HG03095 (cell line): ENCODE measurements around the gene GAPDH.
A peak's percentile ranks its signal among the peaks of the same experiment; 100 is the strongest.
"Not testable (repeated sequence)": the region's sequence is repeated elsewhere in the genome, so short reads cannot be mapped to it uniquely, and the experiment has no call there.

Source experiments
- ATAC-seq: cut with Tn5 transposase; IDR thresholded peaks from one replicate; pipeline ENCODE4 v1.9.1; 2021; ENCODE audit warnings: moderate library complexity; ENCODE audit not compliant: unreplicated experiment

GAPDH gene

GRCh38 chr12:6528539-6529235, 5.6 kb upstream of the GAPDH start:
- no peak for ATAC-seq

GRCh38 chr12:6529291-6529737, 5.0 kb upstream of the GAPDH start:
- ATAC-seq: no peak

DNA sequence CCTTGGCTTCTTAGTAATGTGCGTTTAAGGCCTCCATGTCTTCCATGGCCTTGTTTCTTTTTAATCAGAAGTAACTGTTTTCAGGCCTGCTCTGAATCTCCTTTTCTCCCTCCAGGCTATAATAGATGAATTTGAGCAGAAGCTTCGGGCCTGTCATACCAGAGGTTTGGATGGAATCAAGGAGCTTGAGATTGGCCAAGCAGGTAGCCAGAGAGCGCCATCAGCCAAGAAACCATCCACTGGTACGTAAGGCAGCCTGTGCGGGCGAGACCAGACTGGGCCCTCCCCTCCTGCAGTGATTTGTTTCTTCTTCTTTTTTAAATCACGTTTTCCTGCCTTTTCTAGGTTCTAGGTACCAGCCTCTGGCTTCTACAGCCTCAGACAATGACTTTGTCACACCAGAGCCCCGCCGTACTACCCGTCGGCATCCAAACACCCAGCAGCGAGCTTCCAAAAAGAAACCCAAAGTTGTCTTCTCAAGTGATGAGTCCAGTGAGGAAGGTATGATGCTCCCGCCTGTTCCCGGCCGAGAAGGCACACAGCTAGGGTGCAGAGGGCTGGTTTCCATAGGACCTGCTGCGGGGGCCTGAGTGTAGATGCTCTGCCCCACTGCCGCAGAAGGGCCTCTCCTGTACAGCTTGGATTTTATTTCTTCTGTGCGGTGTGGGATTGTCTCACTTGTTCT, 3.6 kb upstream of the GAPDH start:
- ATAC-seq: no peak

GRCh38 chr12:6532051-6532926, 2.0 kb upstream of the GAPDH start:
- no peak for ATAC-seq

DNA sequence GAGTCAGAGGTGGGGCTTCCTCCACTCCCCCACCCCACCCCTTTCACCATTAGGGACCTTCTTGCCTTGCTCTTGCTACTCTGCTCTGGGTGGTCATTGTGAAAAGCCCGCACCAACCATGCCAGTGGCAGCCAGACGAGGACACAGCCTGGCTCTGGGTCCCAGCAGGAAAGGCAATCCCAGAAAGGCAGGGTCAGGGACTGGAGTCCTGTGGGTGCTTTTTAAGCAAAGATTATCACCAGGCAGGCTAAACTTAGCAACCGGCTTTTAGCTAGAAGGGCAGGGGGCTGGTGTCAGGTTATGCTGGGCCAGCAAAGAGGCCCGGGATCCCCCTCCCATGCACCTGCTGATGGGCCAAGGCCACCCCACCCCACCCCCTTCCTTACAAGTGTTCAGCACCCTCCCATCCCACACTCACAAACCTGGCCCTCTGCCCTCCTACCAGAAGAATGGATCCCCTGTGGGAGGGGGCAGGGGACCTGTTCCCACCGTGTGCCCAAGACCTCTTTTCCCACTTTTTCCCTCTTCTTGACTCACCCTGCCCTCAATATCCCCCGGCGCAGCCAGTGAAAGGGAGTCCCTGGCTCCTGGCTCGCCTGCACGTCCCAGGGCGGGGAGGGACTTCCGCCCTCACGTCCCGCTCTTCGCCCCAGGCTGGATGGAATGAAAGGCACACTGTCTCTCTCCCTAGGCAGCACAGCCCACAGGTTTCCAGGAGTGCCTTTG, 1.2 kb upstream of the GAPDH start:
- no peak for ATAC-seq

- peak; percentile 4 for ATAC-seq
Observed at GRCh38 chr12:6533653-6533922, 729 bp upstream of the GAPDH start.

- no peak for ATAC-seq
Observed at GRCh38 chr12:6534695-6534944, 303 bp downstream of the GAPDH start.

- ATAC-seq: no peak
Observed at GRCh38 chr12:6534945-6535696, 804 bp downstream of the GAPDH start.

- no peak for ATAC-seq
Observed at GRCh38 chr12:6535697-6535946, 1.3 kb downstream of the GAPDH start.

- no peak for ATAC-seq
Observed at GRCh38 chr12:6535960-6536847, 1.9 kb downstream of the GAPDH start.

DNA sequence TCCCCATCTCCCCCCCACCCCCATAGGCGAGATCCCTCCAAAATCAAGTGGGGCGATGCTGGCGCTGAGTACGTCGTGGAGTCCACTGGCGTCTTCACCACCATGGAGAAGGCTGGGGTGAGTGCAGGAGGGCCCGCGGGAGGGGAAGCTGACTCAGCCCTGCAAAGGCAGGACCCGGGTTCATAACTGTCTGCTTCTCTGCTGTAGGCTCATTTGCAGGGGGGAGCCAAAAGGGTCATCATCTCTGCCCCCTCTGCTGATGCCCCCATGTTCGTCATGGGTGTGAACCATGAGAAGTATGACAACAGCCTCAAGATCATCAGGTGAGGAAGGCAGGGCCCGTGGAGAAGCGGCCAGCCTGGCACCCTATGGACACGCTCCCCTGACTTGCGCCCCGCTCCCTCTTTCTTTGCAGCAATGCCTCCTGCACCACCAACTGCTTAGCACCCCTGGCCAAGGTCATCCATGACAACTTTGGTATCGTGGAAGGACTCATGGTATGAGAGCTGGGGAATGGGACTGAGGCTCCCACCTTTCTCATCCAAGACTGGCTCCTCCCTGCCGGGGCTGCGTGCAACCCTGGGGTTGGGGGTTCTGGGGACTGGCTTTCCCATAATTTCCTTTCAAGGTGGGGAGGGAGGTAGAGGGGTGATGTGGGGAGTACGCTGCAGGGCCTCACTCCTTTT, 2.7 kb downstream of the GAPDH start:
- no peak for ATAC-seq

DNA sequence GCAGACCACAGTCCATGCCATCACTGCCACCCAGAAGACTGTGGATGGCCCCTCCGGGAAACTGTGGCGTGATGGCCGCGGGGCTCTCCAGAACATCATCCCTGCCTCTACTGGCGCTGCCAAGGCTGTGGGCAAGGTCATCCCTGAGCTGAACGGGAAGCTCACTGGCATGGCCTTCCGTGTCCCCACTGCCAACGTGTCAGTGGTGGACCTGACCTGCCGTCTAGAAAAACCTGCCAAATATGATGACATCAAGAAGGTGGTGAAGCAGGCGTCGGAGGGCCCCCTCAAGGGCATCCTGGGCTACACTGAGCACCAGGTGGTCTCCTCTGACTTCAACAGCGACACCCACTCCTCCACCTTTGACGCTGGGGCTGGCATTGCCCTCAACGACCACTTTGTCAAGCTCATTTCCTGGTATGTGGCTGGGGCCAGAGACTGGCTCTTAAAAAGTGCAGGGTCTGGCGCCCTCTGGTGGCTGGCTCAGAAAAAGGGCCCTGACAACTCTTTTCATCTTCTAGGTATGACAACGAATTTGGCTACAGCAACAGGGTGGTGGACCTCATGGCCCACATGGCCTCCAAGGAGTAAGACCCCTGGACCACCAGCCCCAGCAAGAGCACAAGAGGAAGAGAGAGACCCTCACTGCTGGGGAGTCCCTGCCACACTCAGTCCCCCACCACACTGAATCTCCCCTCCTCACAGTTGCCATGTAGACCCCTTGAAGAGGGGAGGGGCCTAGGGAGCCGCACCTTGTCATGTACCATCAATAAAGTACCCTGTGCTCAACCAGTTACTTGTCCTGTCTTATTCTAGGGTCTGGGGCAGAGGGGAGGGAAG, 3.5 kb downstream of the GAPDH start:
- not testable (repeated sequence) for ATAC-seq

GRCh38 chr12:6538420-6539313, 4.3 kb downstream of the GAPDH start:
- ATAC-seq: no peak

GRCh38 chr12:6539314-6539682, 5.0 kb downstream of the GAPDH start:
- ATAC-seq: no peak

GRCh38 chr12:6539707-6540134, 5.4 kb downstream of the GAPDH start:
- ATAC-seq: no peak

GRCh38 chr12:6540181-6540877, 6.0 kb downstream of the GAPDH start:
- ATAC-seq: no peak
